Astrocyte (in vitro differentiated cells and primary cell): ENCODE measurements around the gene DENND11.

ENCODE experiments used
- CTCF ChIP-seq: IDR thresholded peaks from 2 replicates; pipeline ENCODE4 v1.5.1; 2011; ENCODE audit warnings: low read depth, mild to moderate bottlenecking, inconsistent platforms, low read length, moderate library complexity; ENCODE audit not compliant: insufficient read depth
- EZH2 ChIP-seq: IDR thresholded peaks from 2 replicates; pipeline ENCODE4 v1.6.1; 2012; ENCODE audit warnings: mild to moderate bottlenecking, low read length, inconsistent platforms; ENCODE audit not compliant: insufficient read depth

DNA sequence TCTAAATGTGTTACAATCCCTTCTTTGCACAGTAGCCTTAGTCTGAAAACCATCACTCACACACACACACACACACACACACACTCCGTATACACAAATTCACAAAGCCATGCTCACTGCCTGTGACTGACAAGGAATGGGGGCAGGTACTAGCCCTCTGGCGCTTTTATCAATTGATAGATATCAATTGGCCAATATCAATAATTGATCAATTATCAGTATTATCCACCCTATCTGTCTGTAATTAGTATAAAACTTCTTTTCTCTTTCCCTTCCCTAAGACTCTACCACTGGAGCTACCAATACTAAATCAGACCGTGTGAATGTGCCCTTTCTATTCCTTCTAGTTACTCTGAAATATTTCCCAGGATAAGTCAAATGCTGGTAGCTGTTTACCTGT, 2.1 kb downstream of the DENND11 start:
- TF ChIP-seq EZH2 (no peak), CTCF (no peak)
